GM23338 (cell line): ENCODE measurements around the gene PGS1. TPM values are rescaled to one million over a fixed set of nuclear protein-coding genes. Genes with fewer than 3 reads are reported as not detected.

Experiments
- ATAC-seq: fragments of 200-7000 bp; cut with Tn5 transposase; 3 replicates; pipeline ENCODE4 v1.9.1; 2020
- DNase-seq: peaks from one replicate; pipeline ENCODE4 v3.0.0-alpha.2; 2015; ENCODE audit warnings: low spot score
- H2AFZ ChIP-seq: fragments of 200-600 bp; sonication (generic); 2 replicates; pipeline ENCODE4 v1.8.0; 2016; ENCODE audit warnings: antibody characterized with exemption, mild to moderate bottlenecking, moderate library complexity
- H3F3A ChIP-seq: fragments of 200-600 bp; sonication (generic); replicated peaks from 2 replicates; pipeline ENCODE4 v1.8.0; 2017; ENCODE audit warnings: antibody characterized with exemption, mixed run types, low read depth
- H3K27ac ChIP-seq: fragments of 200-600 bp; sonication (generic); 2 replicates; pipeline ENCODE4 v1.6.1; 2016; ENCODE audit warnings: low read depth
- H3K27me3 ChIP-seq: fragments of 200-600 bp; sonication (generic); 2 replicates; pipeline ENCODE4 v1.8.0; 2016; ENCODE audit warnings: mild to moderate bottlenecking, mixed run types, moderate library complexity; ENCODE audit not compliant: insufficient read depth
- H3K36me3 ChIP-seq: fragments of 200-600 bp; sonication (generic); 2 replicates; pipeline ENCODE4 v1.8.0; 2016; ENCODE audit warnings: mild to moderate bottlenecking; ENCODE audit not compliant: insufficient read depth
- H3K4me1 ChIP-seq: fragments of 200-600 bp; sonication (generic); 2 replicates; pipeline ENCODE4 v1.8.0; 2016; ENCODE audit warnings: mild to moderate bottlenecking, moderate library complexity; ENCODE audit not compliant: insufficient read depth
- H3K4me2 ChIP-seq: fragments of 200-600 bp; sonication (generic); 2 replicates; pipeline ENCODE4 v1.7.1; 2017; ENCODE audit warnings: mixed run types
- H3K4me3 ChIP-seq: fragments of 200-600 bp; sonication (generic); 2 replicates; pipeline ENCODE4 v1.6.1; 2016; ENCODE audit warnings: mixed run types
- H3K79me2 ChIP-seq: fragments of 200-600 bp; sonication (generic); replicated peaks from 2 replicates; pipeline ENCODE4 v1.8.0; 2017; ENCODE audit warnings: mild to moderate bottlenecking; ENCODE audit not compliant: insufficient read depth
- H3K9me2 ChIP-seq: fragments of 200-600 bp; sonication (generic); 2 replicates; pipeline ENCODE4 v1.8.0; 2017; ENCODE audit not compliant: insufficient read depth
- H4K20me1 ChIP-seq: fragments of 200-600 bp; sonication (generic); replicated peaks from 2 replicates; pipeline ENCODE4 v1.8.0; 2017; ENCODE audit warnings: mild to moderate bottlenecking; ENCODE audit not compliant: insufficient read depth
- H3K27ac Mint-ChIP-seq: 2 replicates; pipeline ENCODE4 v1.8.0; 2020; ENCODE audit warnings: inconsistent platforms, mild to moderate bottlenecking, moderate library complexity, mixed read lengths
- H3K27me3 Mint-ChIP-seq: 3 replicates; pipeline ENCODE4 v1.8.0; 2022; ENCODE audit warnings: low read depth, mild to moderate bottlenecking, moderate library complexity, mixed read lengths, inconsistent platforms; ENCODE audit not compliant: insufficient read depth, poor library complexity
- H3K36me3 Mint-ChIP-seq: 3 replicates; pipeline ENCODE4 v1.8.0; 2021; ENCODE audit warnings: low read depth, mild to moderate bottlenecking, inconsistent platforms, moderate library complexity, mixed read lengths
- H3K4me1 Mint-ChIP-seq: 3 replicates; pipeline ENCODE4 v1.8.0; 2020; ENCODE audit warnings: mild to moderate bottlenecking, inconsistent platforms, mixed read lengths
- H3K4me3 Mint-ChIP-seq: 3 replicates; pipeline ENCODE4 v1.8.0; 2021; ENCODE audit warnings: moderate library complexity, mild to moderate bottlenecking, inconsistent platforms, mixed read lengths
- H3K9me3 Mint-ChIP-seq: 3 replicates; pipeline ENCODE4 v1.8.0; 2020; ENCODE audit warnings: moderate library complexity, mild to moderate bottlenecking, inconsistent platforms, mixed read lengths
- CREB1 ChIP-seq: fragments of 250-450 bp; sonication (Bioruptor Pico); IDR thresholded peaks from 2 replicates; pipeline ENCODE4 v1.5.0; 2020; ENCODE audit warnings: low read depth, mild to moderate bottlenecking, moderate library complexity
- EZH2 ChIP-seq: fragments of 200-600 bp; sonication (generic); IDR thresholded peaks from one replicate; pipeline ENCODE4 v1.8.0; 2017; ENCODE audit warnings: antibody characterized with exemption, mild to moderate bottlenecking, low read depth; ENCODE audit not compliant: unreplicated experiment
- EZH2phosphoT487 ChIP-seq: fragments of 200-600 bp; sonication (generic); IDR thresholded peaks from one replicate; pipeline ENCODE4 v1.8.1; 2018; ENCODE audit warnings: antibody characterized with exemption; ENCODE audit not compliant: unreplicated experiment
- JUNB ChIP-seq: IDR thresholded peaks from one replicate; pipeline ENCODE4 v1.6.1; 2016; ENCODE audit warnings: antibody characterized with exemption; ENCODE audit not compliant: unreplicated experiment
- NANOG ChIP-seq: IDR thresholded peaks from 2 replicates; pipeline ENCODE4 v1.6.1; 2016; ENCODE audit warnings: antibody characterized with exemption, borderline replicate concordance
- POLR2AphosphoS5 ChIP-seq: IDR thresholded peaks from 2 replicates; pipeline ENCODE4 v1.6.1; 2016; ENCODE audit warnings: antibody characterized with exemption, low read depth
- STAT1 ChIP-seq: IDR thresholded peaks from one replicate; pipeline ENCODE4 v1.6.1; 2016; ENCODE audit warnings: antibody characterized with exemption; ENCODE audit not compliant: unreplicated experiment
- ZNF114 ChIP-seq: fragments of 250-450 bp; sonication (Bioruptor Pico); IDR thresholded peaks from 2 replicates; pipeline ENCODE4 v1.5.0; 2020; ENCODE audit warnings: mild to moderate bottlenecking, moderate library complexity
- ZNF331 ChIP-seq: fragments of 250-450 bp; sonication (Bioruptor Pico); IDR thresholded peaks from 2 replicates; pipeline ENCODE4 v1.5.0; 2020; ENCODE audit warnings: low read depth, mild to moderate bottlenecking, moderate library complexity
- ZNF462 ChIP-seq: fragments of 250-450 bp; sonication (Bioruptor Pico); IDR thresholded peaks from 2 replicates; pipeline ENCODE4 v1.5.0; 2020; ENCODE audit warnings: mild to moderate bottlenecking, moderate library complexity
- polyA plus RNA-seq: library from polyadenylated mRNA; unstranded; fragments of >200 nt; fragmentation: Nextera tagmentation; extraction: Ambion mirVana; gene quantifications from 2 replicates; pipeline ENCODE4 v1.2.1, GENCODE V29; 2016
- total RNA-seq: library from RNA; depleted of rRNA; stranded (reverse); fragments of >200 nt; shearing (Covaris generic); gene quantifications from 2 replicates; pipeline ENCODE4 v1.2.3, GENCODE V29; 2014
- TF ChIP-seq, protein P1 (sequence below): IDR thresholded peaks from 2 replicates; pipeline ENCODE4 v1.6.1; 2016; ENCODE audit warnings: antibody characterized with exemption
- TF ChIP-seq, protein P2 (sequence below), 2 experiments: fragments of 200-600 bp in 1 of 2; sonication (generic) in 1 of 2; conservative IDR thresholded peaks; 2 replicates each; pipeline versions ENCODE4 v1.5.1 to v1.6.1; 2016 to 2017; ENCODE audit warnings: antibody characterized with exemption in 2 of 2, low read depth in 2 of 2, mild to moderate bottlenecking in 2 of 2, moderate library complexity in 1 of 2
- TF ChIP-seq, protein P3 (sequence below): IDR thresholded peaks from one replicate; pipeline ENCODE4 v1.6.1; 2018; ENCODE audit warnings: antibody characterized with exemption; ENCODE audit not compliant: unreplicated experiment

Gene PGS1
- total and polyA plus RNA-seq, 2 experiments from 2014 or later: 43.9 to 67.1 TPM

DNA sequence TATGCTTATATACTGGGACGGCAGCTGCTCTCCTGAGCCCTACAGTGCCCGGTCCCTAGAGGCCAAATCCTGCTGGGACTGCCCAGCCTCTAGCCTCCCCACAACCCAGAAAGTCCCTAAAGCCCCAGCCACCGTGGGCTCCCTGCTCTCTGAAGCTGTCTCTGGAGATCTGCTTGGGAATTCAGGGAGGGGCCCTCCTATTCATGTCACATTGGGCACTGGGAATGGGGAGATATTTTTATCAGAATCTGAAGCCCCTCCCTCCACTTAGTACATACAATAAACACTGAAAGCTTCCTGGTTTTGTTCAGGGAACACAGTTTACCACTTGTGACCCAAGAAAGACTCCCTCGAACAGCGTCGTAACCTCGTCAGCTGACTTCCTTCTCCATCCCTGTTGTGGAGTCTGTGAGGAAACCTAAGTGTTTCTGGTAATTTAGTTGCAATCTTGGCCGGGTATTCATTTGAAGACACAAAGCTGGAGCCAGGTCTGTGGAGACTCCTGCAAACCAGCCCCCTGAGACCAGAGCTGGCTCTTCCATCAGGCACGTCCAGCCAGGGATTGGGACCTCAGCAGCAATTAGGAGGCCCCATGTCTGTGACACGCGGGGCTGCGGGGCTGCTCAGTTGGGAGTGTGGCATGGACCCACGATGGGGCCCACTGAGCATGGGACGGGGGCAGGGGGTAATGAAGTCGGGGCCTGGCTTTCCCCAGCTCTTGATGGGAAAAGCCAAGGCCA lies 38.5 kb downstream of the PGS1 start:
- Histone ChIP-seq H3K27me3 (no peaks in the 10 kb centered on the region), H2AFZ (no peak overlapping the region), H3K27ac (no peak overlapping the region), H3K4me3 (no peak overlapping the region), H3K9me2 (no peaks in the 10 kb centered on the region), H4K20me1 (peaks cover 19% of the 10 kb centered on the region), H3K79me2 (peaks cover 34% of the 10 kb centered on the region), H3K36me3 (peaks cover 14% of the 10 kb centered on the region), H3F3A (peaks cover 18% of the 10 kb centered on the region), H3K4me1 (peaks cover 9% of the 10 kb centered on the region; the same call in 1 of the 2 replicates), H3K4me2 (no peak overlapping the region)
- Mint-ChIP-seq H3K4me1 (peaks cover 34% of the 10 kb centered on the region), H3K9me3 (no peaks in the 10 kb centered on the region), H3K27me3 (peaks cover 8% of the 10 kb centered on the region), H3K27ac (peak overlapping the region; percentile 72; the same call in 1 of the 2 replicates), H3K4me3 (no peak overlapping the region), H3K36me3 (peaks cover 55% of the 10 kb centered on the region)
- ATAC-seq: no peak
- TF ChIP-seq, protein P1, sequence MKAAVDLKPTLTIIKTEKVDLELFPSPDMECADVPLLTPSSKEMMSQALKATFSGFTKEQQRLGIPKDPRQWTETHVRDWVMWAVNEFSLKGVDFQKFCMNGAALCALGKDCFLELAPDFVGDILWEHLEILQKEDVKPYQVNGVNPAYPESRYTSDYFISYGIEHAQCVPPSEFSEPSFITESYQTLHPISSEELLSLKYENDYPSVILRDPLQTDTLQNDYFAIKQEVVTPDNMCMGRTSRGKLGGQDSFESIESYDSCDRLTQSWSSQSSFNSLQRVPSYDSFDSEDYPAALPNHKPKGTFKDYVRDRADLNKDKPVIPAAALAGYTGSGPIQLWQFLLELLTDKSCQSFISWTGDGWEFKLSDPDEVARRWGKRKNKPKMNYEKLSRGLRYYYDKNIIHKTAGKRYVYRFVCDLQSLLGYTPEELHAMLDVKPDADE: no peak
- TF ChIP-seq EZH2 (no peak), ZNF114 (CRISPR knock-in tag) (no peak), ZNF331 (CRISPR knock-in tag) (no peak), CREB1 (no peak), POLR2AphosphoS5 (no peak), EZH2phosphoT487 (no peak), STAT1 (no peak), ZNF462 (CRISPR knock-in tag) (no peak), NANOG (no peak), JUNB (no peak)
- TF ChIP-seq, protein P2, sequence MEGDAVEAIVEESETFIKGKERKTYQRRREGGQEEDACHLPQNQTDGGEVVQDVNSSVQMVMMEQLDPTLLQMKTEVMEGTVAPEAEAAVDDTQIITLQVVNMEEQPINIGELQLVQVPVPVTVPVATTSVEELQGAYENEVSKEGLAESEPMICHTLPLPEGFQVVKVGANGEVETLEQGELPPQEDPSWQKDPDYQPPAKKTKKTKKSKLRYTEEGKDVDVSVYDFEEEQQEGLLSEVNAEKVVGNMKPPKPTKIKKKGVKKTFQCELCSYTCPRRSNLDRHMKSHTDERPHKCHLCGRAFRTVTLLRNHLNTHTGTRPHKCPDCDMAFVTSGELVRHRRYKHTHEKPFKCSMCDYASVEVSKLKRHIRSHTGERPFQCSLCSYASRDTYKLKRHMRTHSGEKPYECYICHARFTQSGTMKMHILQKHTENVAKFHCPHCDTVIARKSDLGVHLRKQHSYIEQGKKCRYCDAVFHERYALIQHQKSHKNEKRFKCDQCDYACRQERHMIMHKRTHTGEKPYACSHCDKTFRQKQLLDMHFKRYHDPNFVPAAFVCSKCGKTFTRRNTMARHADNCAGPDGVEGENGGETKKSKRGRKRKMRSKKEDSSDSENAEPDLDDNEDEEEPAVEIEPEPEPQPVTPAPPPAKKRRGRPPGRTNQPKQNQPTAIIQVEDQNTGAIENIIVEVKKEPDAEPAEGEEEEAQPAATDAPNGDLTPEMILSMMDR (conservative IDR thresholded peaks at IDR 0.05; ENCODE audit: low read depth in 2 of 2): no peak
- TF ChIP-seq, protein P3, sequence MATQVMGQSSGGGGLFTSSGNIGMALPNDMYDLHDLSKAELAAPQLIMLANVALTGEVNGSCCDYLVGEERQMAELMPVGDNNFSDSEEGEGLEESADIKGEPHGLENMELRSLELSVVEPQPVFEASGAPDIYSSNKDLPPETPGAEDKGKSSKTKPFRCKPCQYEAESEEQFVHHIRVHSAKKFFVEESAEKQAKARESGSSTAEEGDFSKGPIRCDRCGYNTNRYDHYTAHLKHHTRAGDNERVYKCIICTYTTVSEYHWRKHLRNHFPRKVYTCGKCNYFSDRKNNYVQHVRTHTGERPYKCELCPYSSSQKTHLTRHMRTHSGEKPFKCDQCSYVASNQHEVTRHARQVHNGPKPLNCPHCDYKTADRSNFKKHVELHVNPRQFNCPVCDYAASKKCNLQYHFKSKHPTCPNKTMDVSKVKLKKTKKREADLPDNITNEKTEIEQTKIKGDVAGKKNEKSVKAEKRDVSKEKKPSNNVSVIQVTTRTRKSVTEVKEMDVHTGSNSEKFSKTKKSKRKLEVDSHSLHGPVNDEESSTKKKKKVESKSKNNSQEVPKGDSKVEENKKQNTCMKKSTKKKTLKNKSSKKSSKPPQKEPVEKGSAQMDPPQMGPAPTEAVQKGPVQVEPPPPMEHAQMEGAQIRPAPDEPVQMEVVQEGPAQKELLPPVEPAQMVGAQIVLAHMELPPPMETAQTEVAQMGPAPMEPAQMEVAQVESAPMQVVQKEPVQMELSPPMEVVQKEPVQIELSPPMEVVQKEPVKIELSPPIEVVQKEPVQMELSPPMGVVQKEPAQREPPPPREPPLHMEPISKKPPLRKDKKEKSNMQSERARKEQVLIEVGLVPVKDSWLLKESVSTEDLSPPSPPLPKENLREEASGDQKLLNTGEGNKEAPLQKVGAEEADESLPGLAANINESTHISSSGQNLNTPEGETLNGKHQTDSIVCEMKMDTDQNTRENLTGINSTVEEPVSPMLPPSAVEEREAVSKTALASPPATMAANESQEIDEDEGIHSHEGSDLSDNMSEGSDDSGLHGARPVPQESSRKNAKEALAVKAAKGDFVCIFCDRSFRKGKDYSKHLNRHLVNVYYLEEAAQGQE: no peak
- no peak for DNase-seq
